NCI-H2107 treated with DMSO at 0.1 percent for 48 hours (cell line): ENCODE data around the gene RASA3.

Experiments
- DNase-seq: peaks from one replicate; lab custom pipeline; 2025; ENCODE audit not compliant: unreplicated experiment; lab: John Stamatoyannopoulos, UW

RASA3 gene

GRCh38 chr13:113928685-113929627 is 203.5 kb downstream of the RASA3 start:
- no peak for DNase-seq
